Cortex of kidney (tissue), 1 donor: Measurements from ENCODE around the gene PDSS1.
"Not testable (repeated sequence)": the region's sequence is repeated elsewhere in the genome, so short reads cannot be mapped to it uniquely, and the experiment has no call there.

Experiments used
- DNase-seq: peaks from one replicate; lab custom pipeline; 2025; lab: John Stamatoyannopoulos, UW

Gene PDSS1, protein sequence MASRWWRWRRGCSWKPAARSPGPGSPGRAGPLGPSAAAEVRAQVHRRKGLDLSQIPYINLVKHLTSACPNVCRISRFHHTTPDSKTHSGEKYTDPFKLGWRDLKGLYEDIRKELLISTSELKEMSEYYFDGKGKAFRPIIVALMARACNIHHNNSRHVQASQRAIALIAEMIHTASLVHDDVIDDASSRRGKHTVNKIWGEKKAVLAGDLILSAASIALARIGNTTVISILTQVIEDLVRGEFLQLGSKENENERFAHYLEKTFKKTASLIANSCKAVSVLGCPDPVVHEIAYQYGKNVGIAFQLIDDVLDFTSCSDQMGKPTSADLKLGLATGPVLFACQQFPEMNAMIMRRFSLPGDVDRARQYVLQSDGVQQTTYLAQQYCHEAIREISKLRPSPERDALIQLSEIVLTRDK

DNA sequence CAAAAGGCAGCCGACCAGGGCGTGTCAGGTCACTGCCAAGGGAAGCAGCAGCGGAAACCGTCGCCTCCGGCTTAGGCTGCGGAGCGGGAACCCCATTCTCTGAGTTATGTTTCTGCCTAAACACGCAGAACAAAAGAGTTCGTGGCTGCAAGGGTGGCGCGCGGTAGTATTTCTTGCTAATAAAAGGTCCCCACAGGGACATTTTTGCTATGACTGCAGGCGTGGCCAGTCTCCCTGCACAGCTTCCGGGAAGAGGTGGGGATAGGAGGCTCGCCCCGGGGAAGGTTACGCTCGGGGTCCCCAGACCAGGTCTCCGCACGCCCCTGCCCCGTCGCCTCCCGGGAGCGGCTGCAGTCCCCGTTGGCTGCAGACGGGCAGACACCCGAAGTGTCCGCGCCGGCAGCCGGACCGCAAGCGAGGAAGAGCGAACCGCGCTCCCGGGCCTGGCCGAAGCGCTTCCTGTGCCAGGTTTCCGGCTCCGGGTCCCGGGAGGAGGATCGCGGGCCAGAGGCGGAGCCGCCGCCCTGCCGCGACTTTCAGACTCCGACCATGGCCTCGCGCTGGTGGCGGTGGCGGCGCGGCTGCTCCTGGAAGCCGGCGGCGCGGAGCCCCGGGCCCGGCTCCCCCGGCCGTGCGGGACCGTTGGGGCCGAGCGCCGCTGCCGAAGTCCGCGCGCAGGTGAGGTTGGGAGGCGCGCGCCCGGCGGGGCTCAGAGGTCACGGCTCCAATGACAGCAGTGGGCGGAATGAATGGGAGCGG is at the start of gene PDSS1:
Gene PDSS1 (plus strand): TSS at position 539 of the 759 bp plus-strand sequence. CDS start 11 bp downstream, at position 550.
- DNase-seq = no peak

DNA sequence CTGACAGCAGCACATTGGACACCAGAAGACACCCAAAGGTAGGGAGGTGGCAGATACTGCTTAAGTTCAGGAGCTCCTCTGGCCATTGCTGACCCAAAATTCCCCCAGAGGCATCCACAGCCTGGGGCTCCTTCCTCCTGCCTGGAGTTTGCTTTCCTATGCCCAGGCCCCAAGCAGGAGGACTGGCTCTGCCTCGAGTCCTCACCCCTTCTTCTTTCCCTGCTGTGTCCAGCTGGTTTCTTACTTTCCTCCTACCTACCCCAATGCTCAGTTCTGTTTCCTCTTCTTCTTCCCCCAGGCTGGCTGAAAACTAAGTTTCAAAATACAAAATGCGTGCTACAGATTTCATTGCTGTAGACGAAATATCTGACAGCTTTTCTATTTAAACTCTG is 49.3 kb upstream of the PDSS1 start:
- DNase-seq = not testable (repeated sequence)

DNA sequence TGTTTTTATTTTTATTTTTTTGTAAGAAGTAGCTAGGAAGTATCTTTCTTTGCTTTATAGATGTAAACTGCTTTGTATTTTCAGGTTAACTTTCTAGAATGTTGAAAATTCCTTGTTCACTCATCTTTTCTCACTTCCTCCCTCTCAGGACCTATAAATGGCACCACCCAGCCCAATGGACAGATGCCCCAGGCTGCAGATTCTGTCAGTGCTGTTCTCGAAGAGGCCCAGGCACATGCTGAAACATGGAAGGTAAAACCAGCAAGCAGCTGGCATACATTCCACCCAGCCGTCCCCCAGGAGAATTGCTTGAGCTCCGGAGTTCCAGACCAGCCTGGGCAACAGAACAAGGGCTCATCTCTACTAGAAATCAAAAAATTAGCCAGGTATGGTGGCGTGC is 47.1 kb upstream of the PDSS1 start:
- DNase-seq = no peak

DNA sequence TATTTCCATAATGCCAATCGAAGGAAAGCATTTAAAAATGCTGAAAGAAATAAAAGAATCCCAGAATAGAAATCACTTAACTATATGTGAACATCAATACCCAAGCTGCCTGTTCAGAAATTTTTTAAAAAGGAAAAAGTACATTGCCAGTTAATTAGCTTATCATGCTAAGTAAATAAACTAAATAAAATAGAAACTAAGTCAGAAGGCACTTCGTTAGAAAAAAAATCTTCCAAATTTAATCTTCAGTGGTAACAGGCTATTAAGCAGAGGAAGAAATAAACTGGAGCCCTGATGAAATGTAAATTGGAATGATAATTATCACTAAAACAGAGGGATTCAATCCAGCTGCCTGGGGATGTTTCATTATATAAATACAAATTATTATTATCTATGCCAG is 46.0 kb upstream of the PDSS1 start:
- DNase-seq = not testable (repeated sequence)

DNA sequence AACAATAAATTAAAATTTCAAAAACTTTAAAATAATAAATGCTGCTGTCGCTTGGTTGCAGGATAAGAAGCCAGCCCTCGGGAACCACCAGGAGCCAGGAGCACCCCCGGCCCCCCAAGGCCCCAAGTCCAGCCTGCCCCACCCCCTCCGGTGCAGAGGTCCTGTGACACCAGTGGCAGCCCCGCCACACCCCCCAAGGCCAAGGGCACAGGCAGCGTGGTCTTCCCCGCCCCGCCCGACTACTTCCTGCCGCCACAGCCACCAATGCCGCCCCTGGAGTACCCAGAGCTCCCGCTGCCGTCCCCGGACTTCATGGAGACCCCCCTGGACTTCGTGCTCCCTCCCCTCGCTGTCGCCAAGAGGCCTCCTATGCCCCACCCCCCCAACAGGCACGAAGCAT is 44.5 kb upstream of the PDSS1 start:
- DNase-seq = no peak

DNA sequence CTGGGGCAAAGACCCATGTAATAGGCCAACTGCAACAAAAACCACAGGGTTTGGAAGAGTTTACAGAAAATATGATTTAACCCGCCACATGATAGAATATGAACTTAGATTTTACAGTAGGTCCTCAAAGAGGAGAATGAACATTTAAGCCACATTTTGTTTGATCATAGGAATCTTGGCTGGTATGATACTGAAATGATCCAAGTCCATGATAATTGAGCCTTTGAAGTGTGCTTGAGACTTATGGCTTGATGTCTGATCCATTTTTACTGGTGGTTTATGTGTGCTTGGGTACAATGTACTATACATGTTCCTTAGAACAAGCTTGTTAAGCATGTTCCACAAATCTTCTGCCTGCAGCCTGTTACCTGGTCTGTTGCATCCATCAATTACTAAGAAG is 41.8 kb upstream of the PDSS1 start:
- DNase-seq = no peak

DNA sequence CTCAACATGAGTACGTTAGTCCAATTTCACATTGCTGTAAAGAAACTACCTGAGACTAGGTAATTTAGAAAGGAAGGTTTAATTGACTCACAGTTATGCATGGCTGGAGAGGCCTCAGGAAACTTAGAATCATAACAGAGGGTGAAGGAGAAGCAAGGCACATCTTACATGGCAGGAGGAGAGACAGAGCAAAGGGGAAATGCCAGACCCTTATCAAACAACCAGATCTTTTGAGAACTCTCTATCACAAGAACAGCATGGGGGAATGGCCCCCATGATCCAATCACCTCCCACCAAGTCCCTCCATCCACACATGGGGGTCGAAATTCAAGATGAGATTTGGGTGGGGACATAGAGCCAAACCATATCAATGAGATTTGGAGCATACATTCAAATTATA is 34.6 kb upstream of the PDSS1 start:
- no peak for DNase-seq

DNA sequence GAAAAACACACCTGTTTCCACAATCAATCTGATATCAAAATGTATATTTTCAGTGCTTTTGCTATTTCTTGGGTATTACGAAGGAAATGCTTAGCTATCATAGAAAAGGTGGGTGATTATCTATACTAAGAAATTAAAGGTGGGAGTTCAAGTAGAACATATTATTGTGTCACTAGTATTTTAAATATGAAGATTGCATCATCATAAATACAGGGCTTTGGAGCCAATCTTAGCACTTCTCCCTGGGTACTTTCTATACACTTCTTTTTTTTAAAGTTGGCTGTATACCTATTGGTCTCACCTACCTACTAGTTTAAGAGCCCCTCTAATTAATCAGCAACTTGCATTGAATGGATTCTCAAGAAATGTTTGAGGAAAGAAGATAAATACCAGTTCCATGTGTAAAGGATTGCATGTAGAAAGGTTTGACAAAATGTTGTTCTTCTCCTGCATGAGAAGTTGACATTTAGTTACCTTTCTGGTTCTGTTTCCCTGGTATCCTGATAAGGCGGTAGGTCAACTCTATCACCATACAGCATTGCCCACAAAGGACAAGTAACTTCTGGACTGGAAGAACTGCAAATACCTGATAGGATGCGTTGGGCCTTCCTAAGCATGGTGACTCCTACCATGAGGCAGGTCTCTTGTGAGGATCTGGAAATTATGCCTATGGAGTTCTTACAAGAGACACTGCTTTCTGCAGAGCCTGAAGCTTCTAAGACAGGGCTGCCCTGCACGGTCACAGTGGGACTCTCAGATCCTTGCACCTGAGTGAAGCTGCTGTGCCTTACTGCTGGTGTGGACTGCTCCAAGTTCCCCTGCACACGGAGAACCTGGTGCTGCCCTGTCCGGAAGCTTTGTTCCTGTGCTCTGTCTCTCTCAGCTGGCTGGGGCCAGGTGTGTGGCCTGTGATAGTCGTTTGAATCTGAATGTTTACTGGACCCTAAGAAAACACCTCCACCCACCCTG is 32.1 kb upstream of the PDSS1 start:
- DNase-seq = no peak

DNA sequence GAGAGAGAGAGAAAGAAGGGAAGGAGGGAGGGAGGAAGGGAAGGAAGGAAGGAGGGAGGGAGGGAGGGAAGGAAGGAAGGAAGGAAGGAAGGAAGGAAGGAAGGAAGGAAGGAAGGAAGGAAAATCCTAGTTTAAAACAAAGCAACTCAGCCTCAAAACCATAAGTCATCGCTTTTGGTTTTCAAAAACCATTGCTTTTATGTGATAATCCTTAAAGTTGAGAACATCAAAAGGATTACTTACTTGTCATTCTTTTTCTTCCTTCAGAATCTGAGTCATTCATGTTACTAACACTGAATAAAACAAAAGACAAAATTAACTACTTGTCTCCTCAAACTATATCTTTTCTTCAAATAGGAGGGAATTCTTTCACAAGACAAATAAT is 21.6 kb upstream of the PDSS1 start:
- DNase-seq = no peak

DNA sequence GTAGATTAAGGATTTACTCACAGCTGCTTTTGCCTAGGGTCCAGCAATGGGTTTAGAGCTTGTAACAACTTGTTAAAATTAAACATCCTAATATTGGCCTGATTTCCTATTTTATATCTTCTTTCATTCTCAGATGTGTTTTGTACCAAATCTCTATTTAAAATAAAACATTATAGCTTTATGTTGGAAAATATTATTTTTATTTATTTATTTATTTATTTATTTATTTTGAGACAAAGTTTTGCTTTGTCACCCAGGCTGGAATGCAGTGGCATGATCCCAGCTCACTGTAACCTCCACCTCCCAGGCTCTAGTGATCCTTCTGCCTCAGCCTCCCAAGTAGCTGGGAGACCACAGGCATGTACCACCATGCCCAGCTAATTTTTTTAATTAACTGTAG is 17.9 kb upstream of the PDSS1 start:
- DNase-seq = no peak

DNA sequence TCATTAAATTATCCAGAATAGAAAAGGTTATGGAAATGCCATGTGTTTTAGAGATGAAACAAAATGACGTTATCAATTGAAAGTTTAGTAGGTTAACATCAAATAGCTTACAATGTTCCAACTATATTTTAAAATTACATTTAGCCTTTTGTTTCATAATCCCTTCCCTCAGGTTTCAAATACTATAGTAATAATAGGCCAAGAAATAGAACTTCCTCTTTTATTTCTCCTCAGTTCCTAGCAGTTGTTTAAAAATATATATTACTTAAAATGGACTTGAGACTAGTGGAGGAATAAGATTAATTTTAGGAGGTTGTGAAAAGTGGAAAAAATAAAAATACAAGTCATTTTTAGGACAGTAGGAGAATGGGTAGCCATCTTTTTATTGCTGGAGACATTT is 16.4 kb upstream of the PDSS1 start:
- no peak for DNase-seq

DNA sequence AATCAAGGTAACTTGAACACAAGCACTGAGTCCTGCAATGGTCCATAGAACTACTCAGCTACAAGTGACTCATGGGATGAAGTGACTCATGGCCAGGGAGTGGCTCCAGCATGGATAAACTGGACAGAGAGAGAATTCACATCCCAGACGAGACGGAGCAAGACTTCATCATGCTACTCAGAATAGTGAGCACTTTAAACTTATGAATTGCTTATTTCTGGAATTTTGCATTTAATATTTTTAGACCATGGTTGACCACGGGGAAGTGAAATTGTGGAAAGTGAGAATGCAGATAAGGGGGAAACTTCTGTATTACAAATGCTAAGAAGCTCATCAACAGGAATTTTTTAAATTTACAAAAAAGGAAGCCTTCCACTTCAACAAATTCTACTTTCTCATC is 15.5 kb upstream of the PDSS1 start:
- DNase-seq = not testable (repeated sequence)

DNA sequence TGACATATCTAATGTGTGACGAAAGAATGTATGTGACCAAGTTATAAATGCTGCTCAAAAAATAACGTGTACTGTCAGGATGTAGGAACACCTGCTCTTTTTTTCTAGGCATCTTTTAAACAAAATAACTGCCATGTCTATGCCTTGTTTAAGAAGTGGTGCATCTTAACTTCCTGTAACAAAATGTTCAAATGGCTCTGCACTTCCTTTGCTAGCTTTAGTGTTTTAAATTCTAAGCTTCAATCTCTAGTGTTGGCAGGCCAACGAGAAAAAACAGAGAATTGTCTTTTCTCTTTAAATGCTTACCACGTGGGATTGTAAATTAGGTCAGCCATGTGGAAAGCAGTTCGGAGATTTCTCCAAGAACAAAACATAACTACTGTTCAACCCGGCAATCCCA is 14.6 kb upstream of the PDSS1 start:
- no peak for DNase-seq

DNA sequence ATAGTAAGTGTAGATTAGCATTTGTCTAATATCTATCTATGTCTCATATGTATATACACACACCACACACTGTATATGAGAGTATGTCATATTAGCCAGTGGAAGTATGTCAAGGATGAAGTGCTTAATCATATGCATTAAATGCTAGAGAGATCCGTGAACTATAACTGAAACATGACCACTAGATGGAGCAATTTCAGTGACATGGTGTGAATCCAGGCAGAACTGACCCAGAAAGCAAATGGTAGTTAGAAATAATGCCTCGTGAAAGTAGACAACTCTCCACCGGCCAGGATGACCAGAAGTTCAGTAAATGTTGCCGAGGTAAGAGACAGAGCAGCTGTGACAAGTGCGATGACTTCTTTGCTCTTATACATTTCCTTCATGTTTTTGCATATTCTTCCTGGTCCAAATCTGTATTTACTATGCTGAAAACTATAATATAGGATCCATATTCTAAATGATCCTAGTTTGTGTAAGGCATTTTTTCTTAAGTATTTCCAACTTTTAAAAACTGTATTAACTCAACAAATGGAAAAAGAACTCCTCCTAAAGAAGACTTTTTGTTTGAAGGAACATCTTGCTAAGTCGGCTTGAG is 12.7 kb upstream of the PDSS1 start:
- not testable (repeated sequence) for DNase-seq

DNA sequence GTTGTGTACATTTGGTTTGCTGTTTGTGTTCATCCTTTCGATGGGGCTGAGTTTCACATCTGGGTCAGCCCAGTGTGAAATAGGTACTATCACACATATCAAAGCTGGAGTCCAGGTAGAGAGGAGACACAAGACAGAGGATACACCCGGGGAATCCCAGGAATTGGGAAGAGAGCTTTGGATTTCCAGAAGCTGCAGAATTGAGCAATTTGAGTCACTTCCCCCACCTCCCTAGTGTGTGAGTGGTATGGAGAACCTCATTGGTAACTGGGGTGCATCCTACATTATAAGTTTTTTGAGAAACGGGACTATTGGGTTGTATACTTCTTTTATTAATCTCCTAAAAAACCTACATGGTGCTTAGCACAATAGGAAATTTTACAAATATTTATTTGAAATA is 12.1 kb upstream of the PDSS1 start:
- no peak for DNase-seq

DNA sequence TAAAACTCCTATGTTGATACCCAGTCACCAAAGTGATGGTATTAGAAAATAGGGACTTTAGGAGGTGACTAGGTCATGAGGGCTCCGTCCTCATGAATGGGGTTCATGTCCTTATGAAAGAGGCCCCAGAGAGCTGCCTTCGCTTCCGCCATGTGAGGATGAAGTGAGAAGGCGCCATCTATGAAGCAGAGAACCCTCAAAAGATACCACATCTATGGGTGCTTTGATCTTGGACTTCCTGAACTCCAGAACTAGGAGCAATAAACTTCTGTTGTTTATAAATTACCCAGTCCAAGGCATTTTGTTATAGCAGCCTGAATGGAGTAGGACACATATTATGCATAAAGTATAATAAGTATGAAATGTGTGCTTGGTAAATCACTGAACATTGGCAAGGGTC is 8.1 kb upstream of the PDSS1 start:
- no peak for DNase-seq

DNA sequence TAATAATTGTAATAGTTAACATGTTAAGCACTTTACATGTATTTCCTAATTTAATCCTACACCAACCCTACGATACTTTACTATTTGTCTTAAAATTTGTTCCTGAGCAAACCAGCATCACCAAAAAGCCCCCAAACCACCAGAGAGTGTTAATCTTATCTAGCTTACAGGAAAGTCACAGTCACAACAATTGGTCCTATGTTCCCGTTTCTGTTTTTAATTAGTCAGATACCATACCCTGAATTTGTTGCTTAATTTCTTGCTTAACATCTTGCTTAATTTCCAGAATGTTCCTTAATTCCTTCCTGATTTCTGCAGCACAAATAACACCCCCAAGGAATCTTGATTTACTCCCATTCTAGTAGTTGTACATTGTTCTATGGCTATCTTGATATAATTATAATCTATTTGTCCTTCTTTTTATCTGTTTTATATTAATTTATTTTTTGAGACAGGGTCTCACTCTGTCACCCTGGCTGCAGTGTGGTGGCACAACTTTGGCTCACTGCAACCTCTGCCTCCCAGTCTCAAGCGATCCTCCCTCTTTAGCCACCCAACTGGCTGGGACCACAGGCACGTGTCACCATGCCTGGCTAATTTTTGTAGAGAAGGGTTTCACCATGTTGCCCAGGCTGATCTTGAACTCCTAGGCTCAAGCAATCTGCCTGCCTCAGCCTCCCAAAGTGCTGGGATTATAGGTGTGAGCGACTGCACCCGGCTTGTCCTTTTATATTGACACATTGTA is 6.6 kb upstream of the PDSS1 start:
- no peak for DNase-seq

DNA sequence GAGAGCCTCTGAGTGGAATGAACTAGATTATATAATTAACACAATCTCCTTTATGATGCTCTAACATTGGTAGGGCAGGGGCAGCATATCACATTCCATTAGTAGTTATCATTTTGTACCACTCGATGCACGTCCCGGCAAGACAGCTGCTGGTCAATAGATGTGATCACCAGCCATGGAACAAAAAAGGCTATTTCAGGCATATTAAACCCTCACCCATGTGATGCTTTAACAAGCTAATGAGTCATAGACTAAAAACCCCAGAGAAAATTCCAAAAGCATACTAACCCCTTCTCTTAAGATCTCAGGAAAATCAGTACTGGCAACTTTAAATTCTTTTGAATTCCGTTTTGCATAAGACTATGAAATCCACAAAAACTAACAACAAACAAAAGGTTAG is 3.0 kb upstream of the PDSS1 start:
- DNase-seq = not testable (repeated sequence)

DNA sequence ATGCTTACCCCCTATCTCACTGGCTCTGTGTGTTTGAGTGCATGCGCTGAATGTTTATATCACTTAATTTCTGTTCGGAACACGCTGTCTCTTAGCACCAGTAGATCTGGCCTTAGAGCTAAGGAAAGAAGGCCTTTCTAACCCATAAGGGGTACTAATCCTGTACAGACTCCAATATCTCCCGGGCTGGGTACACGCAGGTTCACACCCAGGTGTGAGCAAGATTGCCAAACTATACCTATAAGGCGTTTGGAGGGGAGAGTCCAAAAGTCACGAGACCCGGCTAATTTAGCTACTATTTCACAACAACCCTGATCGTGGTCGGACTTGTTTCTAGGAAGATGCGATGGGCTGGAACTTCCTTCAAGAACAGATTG is 727 bp upstream of the PDSS1 start:
- DNase-seq = no peak

DNA sequence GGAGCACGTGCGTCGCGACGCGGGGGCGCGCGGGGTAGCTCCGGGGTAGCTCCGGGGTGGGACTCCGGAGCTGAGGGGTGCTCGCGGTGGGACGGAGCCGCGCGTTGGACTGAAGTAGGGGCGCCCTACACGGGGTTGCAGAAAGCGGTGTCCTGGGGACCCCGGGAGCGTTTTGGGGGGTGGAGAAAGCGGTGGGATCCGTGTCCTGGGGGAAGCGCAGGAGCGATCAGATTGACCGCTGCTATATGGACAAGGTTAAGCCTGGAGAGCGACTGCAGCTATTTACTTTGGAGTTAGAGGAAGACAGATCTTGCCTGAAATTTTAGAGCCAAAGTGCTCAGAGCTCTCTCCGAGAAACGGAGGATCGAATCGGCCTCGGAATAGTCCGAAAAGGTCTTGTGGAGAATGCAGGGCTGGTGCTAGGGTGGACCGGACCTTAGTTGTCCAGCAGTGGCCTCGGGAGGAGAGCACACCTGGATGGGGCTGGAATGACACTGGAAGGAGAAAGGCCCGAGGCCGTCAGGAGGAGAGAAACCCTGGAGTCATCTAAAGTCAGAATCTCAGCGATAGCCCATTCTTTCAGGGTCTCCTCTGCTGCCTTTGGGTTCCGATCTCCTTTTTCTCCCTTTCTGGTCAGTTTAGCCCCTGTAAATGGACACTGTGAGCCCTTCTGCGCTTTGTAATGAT is 564 bp downstream of the PDSS1 start:
- no peak for DNase-seq

DNA sequence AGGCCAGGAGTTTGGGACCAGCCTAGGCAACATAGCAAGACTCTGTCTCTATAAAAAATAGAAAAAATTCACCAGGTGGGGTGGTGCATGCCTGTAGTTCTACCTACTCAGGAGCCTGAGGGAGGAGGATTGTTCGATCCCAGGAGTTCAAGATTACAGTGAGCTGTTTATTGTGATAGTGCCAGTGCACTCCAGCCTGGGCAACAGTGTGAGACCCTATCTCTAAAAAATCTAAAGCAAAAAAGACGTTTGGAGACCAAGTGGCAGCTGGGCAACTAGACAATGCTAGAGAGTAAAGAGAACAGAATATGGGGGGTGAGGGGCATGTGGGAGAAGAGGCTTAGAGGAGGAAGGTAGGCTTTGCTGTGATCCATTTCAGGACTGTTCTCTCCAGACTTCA is 1.4 kb downstream of the PDSS1 start:
- no peak for DNase-seq
